Stomach smooth muscle (tissue), 2 donors: ENCODE results near the gene HS3ST4.
"Not testable (repeated sequence)": the region's sequence is repeated elsewhere in the genome, so short reads cannot be mapped to it uniquely, and the experiment has no call there.

Experiments
- H3K27ac ChIP-seq: one replicate; pipeline ENCODE4 v1.7.0; 2013; ENCODE audit warnings: mild to moderate bottlenecking, low read length, inconsistent platforms
- H3K27me3 ChIP-seq, 2 donors: one replicate each; pipeline ENCODE4 v1.7.0; 2013; ENCODE audit warnings: low read length in 2 of 2; ENCODE audit not compliant: insufficient read depth in 2 of 2, control insufficient read depth in 1 of 2
- H3K36me3 ChIP-seq, 2 donors: one replicate each; pipeline ENCODE4 v1.7.0; 2013; ENCODE audit warnings: low read length in 2 of 2; ENCODE audit not compliant: control insufficient read depth in 2 of 2, insufficient read depth in 2 of 2
- H3K4me1 ChIP-seq: one replicate; pipeline ENCODE4 v1.7.0; 2013; ENCODE audit warnings: low read length; ENCODE audit not compliant: control insufficient read depth, insufficient read depth
- H3K4me3 ChIP-seq, 2 donors: one replicate each; pipeline ENCODE4 v1.7.0; 2013; ENCODE audit warnings: low read length in 2 of 2
- H3K9ac ChIP-seq, 2 donors: one replicate each; pipeline ENCODE4 v1.7.0; 2013; ENCODE audit warnings: low read length in 2 of 2, mild to moderate bottlenecking in 1 of 2
- H3K9me3 ChIP-seq, 2 donors: one replicate each; pipeline ENCODE4 v1.7.0; 2013; ENCODE audit warnings: low read length in 2 of 2; ENCODE audit not compliant: control insufficient read depth in 2 of 2
- donor health status: healthy.
- donor health status: Pancreatic carcinoma.

The HS3ST4 gene

DNA sequence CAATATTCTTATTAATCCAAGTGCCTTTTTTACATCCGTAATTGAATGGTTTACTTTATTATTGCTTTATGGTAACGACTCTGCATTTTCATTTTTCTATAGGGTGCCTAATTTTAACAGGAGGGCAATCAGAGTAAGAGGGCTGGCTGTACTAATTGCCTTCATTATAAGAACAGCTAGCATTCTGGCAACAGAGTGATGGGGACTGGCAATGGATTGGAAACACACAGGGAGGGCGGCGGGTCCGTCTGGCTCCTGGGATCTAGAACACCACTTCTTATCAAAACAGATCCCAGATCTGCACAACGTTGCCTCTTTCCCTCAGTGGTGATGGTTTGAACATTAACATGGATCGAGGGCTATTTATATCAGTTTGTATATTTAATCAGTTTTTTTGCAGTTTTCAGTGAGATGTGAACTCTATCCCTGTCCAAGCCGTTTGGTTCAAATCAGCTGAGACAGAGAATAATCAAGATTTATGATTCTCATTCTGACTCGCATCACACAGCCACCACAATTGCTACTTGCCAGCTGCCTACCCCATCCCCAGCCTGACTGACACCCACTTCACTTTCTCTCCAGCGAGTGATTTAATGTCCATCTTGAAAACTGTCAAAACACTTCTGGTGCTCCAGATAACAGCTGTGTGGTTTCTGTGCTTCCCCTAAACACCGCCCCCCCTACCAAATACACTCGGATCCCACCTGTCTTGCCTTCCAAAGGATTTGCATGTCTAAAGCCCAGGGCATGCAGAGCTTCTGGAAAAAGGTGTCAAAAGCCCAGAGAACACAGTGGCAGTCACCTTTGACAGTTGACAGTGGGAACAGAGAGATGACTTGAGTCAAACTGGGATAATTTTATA is 327.9 kb downstream of the HS3ST4 start:
- Histone ChIP-seq H3K4me1 (no peaks in the 10 kb centered on the region), H3K9me3 (peaks cover 5 to 18% of the 10 kb centered on the region in 2 donors), H3K4me3 (no peak overlapping the region), H3K27ac (no peak overlapping the region), H3K9ac (no peak overlapping the region), H3K36me3 (no peaks in the 10 kb centered on the region), H3K27me3 (peaks cover 0 to 2% of the 10 kb centered on the region in 2 donors)

- no peaks in the 10 kb centered on the region for H3K36me3 ChIP-seq
- H3K4me1 ChIP-seq: no peaks in the 10 kb centered on the region
- no peaks in the 10 kb centered on the region for H3K9me3 ChIP-seq
- no peaks in the 10 kb centered on the region for H3K27me3 ChIP-seq
- no peak overlapping the region for H3K4me3 ChIP-seq
- H3K9ac ChIP-seq: no peak overlapping the region
- H3K27ac ChIP-seq: no peak overlapping the region
Measured at GRCh38 chr16:26026709-26027450, 335.1 kb downstream of the HS3ST4 start.

GRCh38 chr16:26031286-26031685 is 339.5 kb downstream of the HS3ST4 start:
- no peaks in the 10 kb centered on the region for H3K9me3 ChIP-seq
- no peaks in the 10 kb centered on the region for H3K27me3 ChIP-seq
- H3K27ac ChIP-seq: no peak overlapping the region
- H3K4me3 ChIP-seq: no peak overlapping the region
- no peak overlapping the region for H3K9ac ChIP-seq
- H3K4me1 ChIP-seq: no peaks in the 10 kb centered on the region
- no peaks in the 10 kb centered on the region for H3K36me3 ChIP-seq

DNA sequence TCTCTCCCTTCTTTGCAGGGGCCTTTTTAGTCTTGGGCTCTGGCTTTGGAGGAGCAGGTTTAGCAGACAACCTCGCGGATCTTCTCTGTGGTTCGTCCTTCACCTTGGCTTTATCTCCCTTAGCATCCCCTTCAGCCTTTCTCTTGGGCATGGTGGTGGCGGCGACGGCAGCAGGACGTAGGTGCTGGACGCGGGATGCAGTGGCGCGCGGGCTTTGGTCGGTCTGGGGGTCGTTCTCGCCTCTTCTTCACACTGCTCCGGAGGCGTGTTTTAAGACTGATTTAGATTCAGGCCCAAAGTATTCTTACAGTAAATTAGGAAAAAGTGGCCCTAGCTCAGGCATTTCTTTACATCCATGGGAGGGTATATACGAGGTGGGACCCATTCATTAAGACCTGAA is 340.9 kb downstream of the HS3ST4 start:
- H3K27ac ChIP-seq, H3K9ac ChIP-seq, H3K9me3 ChIP-seq, H3K4me3 ChIP-seq, H3K4me1 ChIP-seq, H3K27me3 ChIP-seq, H3K36me3 ChIP-seq: not testable (repeated sequence)

DNA sequence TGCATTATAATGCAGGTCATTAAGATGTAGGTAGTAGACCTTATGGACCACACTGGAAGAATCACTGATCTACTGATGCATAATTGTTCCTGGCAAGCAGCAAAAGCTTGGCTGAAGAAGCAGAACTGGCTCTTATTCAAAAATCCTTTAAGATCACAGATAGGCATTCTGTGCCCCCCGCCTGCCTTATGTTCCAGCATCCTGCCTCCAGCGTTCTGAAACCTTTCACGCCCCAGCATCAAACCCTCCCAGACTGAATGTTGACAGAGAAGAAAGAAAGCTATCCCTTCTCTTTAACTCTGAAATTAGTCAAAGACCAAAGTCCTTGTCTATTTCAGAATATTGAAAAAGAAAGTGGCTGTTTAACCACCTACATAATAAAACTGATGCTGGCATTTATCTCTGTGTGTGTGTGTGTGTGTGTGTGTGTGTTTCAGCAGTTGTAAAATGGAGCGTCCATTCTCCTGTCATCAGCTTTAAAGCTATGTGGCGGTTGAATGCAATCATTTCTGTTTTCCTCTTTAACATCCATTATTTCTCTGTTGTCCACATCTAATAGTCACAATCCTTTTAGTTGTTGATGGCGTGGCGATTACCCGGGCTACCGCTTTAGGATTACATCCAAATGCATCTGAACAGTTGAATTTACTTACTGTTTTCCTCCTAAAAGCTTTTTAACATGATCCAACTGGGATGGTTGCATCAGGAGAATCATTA is 350.4 kb downstream of the HS3ST4 start:
- Histone ChIP-seq H3K4me3 (no peak overlapping the region), H3K9ac (no peak overlapping the region), H3K27me3 (no peaks in the 10 kb centered on the region), H3K4me1 (no peaks in the 10 kb centered on the region), H3K9me3 (no peaks in the 10 kb centered on the region), H3K27ac (no peak overlapping the region), H3K36me3 (no peaks in the 10 kb centered on the region)

DNA sequence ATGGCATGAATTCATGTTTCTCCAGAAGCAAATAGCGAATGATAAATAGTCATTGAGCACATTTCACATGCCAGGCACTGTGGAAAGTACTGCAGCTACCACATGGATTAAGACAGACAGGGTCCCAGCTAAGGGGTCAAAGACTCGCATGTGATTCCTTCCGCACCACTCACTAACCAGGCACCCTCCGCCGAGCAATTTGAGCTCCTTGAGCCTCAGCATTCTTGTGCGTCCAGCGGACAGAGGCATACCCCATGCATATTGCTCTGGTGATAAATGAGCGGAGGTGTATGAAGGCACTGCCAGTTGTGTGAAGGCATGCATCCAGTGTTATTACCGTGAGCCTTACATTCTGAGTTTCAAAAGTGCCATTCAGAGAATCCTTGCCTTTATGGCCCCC is 358.7 kb downstream of the HS3ST4 start:
- Histone ChIP-seq H3K36me3 (no peaks in the 10 kb centered on the region), H3K27ac (no peak overlapping the region), H3K27me3 (no peaks in the 10 kb centered on the region), H3K4me3 (no peak overlapping the region), H3K4me1 (no peaks in the 10 kb centered on the region), H3K9ac (no peak overlapping the region), H3K9me3 (peaks cover 0 to 3% of the 10 kb centered on the region in 2 donors)

- no peak overlapping the region for H3K27ac ChIP-seq
- H3K9ac ChIP-seq: no peak overlapping the region
- H3K4me3 ChIP-seq: no peak overlapping the region
- H3K9me3 ChIP-seq: peaks cover 0 to 3% of the 10 kb centered on the region in 2 donors
- no peaks in the 10 kb centered on the region for H3K36me3 ChIP-seq
- H3K27me3 ChIP-seq: no peaks in the 10 kb centered on the region
- H3K4me1 ChIP-seq: no peaks in the 10 kb centered on the region
Measured at GRCh38 chr16:26051063-26051462, 359.3 kb downstream of the HS3ST4 start.

- H3K27ac ChIP-seq: no peak overlapping the region
- peaks cover 0 to 3% of the 10 kb centered on the region in 2 donors for H3K9me3 ChIP-seq
- no peak overlapping the region for H3K4me3 ChIP-seq
- no peaks in the 10 kb centered on the region for H3K36me3 ChIP-seq
- H3K27me3 ChIP-seq: no peaks in the 10 kb centered on the region
- no peak overlapping the region for H3K9ac ChIP-seq
- no peaks in the 10 kb centered on the region for H3K4me1 ChIP-seq
Measured at GRCh38 chr16:26053889-26054288, 362.1 kb downstream of the HS3ST4 start.

- Histone ChIP-seq H3K27me3 (no peaks in the 10 kb centered on the region), H3K4me1 (no peaks in the 10 kb centered on the region), H3K4me3 (no peak overlapping the region), H3K27ac (no peak overlapping the region), H3K9ac (no peak overlapping the region), H3K36me3 (no peaks in the 10 kb centered on the region), H3K9me3 (peaks cover 0 to 5% of the 10 kb centered on the region in 2 donors)
Measured at GRCh38 chr16:26058326-26058725, 366.6 kb downstream of the HS3ST4 start.

DNA sequence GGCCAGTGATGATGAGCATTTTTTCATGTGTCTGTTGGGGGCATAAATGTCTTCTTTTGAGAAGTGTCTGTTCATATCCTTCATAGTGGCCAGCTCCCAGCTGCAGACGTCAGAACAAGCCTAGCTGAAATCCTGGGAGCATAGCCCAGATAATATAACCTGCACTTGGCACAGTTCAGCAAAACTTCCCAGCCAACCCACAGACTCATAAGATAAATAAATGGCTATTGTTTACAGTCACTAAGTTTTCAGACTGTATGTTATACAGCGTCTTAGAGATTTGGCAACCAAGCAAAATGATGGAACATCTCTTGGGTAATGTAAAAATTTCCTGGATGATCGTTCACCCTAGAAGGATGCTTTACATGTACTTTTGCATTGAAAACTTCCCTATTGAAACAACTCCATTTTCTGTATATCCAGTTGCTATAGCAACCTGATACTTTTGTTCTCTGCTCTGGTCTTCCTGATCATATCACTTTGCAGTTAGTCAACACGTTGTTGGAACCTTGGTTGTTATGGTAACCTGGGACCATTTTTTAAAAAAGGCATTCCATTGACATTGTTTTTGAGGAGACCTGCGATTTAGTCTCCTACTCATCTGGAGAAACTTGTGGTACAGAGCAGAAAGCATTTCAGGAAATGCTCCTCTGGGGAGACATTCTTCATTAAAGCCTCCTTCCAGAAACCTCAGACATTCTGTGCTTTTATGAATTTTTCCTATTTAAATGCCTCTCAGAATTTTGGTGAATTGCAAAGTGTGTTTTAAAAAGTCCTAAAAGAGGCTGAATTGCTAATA is 378.7 kb downstream of the HS3ST4 start:
- Histone ChIP-seq H3K27me3 (no peaks in the 10 kb centered on the region), H3K4me1 (peaks cover 3% of the 10 kb centered on the region), H3K36me3 (no peaks in the 10 kb centered on the region), H3K9ac (no peak overlapping the region), H3K27ac (no peak overlapping the region), H3K9me3 (no peaks in the 10 kb centered on the region), H3K4me3 (no peak overlapping the region)
